ENCODE data around the gene TNRC18. TPM values are rescaled to one million over a fixed set of nuclear protein-coding genes. Genes with fewer than 3 reads are reported as not detected.
A peak's percentile ranks its signal among the peaks of the same experiment; 100 is the strongest.
"Not testable (repeated sequence)": the region's sequence is repeated elsewhere in the genome, so short reads cannot be mapped to it uniquely, and the experiment has no call there.

The TNRC18 gene
- polyA plus RNA-seq, 3 donors from 2014 or later: 0.42 to 4.1 (median 1.0) TPM

DNA sequence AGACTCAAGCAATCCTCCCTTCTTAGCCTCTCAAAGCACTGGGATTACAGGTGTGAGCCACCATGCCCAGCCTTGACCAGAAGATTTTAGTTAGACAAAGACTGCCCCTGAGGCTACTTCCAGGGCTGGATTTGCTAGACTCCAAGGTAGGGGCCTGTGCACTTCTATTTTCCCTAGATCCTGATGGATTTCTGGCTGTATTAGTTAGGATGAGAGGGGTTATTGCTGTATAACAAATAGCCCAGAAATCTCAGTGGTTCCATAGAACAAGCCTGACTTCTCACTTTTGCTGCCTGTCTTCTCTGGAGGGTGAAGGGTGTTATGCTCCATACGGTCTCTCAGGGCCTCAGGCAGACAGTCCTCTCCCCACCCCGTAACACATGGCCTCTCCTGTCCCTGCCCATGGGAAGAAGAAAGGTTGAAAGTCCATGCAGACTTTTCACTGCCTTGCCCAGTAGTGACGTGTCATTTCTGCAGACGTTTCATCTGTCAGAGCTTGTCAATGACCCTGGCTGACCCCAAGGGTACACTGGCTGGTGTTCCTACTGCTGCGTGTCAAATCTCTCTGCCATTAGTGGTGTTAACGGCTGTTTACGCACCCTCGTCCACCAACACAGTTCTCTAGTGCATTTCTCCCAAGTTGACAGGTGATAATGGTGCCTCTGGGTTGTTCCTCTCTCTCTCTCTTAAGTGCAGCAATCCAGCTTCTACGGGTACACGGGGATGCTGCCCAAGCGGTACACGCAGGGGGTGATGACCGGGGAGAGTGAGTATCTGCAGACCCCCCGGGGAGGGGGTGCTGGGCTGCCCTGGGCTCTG lies 129.3 kb downstream of the TNRC18 start:
- no peak for DNase-seq
- no peaks in the 10 kb centered on the region for H3K36me3 Mint-ChIP-seq
- H3K27me3 Mint-ChIP-seq (ENCODE audit: low read depth in 3 of 3): peaks cover 4 to 15% (median 15%) of the 10 kb centered on the region in 3 donors
- peaks cover 0 to 3% (median 0%) of the 10 kb centered on the region in 6 donors for H3K9me3 Mint-ChIP-seq
- no peak overlapping the region for H3K27ac Mint-ChIP-seq
- H3K4me1 Mint-ChIP-seq: peaks cover 11 to 17% of the 10 kb centered on the region in 2 donors
- H3K4me3 Mint-ChIP-seq: peak overlapping the region in 2 of 5 donors; percentile 7 to 15

DNA sequence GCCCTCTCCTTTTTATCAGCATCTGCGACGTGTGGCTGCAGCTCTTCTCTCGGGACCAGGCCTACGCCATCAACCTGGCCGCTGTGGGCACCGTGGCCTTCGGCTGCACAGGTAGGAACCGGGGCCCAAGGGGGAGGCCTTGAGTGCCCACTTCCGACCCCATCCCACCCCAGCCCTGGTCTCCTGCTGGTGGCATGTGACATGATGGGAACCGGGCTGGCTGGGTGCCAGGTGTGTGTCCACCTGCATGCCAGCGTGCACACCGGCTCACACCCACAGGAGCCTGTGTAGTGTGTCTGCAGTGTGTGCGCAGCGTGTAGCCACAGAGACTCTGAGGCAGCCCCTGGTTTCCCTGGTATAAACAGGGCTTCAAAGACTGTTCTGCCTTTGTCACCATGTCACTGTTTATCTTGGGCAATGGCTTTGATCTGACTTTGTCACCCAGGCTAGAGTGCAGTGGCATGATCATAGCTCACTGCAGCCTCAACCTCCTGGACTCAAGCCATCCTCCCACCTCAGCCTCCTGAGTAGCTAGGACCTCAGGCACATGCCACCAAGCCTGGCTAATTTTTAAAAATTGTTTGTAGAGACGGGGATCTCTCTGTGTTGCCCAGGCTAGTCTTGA lies 131.8 kb downstream of the TNRC18 start:
- H3K4me1 Mint-ChIP-seq, H3K36me3 Mint-ChIP-seq: not testable (repeated sequence)

DNA sequence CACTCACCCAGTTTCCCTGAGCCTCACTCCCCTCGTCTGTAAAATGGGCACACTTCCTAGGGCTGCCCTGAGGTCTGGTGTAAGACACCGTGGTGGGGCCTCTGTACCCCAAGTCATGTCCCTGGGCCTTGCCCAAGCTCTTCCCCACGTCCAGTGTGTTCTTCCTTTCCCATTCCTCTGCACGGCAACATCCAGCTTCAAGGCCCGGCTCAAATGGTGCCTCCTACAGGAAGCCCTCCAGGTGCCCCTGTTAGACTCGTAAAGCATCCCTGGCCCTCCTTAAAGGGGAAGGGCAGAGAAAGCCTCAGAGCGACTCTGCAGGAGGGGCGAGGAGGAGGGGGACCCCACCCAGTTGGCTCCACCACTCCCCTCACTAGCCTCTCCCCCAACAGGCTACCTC lies 132.3 kb downstream of the TNRC18 start:
- peaks cover 2 to 11% (median 9%) of the 10 kb centered on the region in 3 donors for H3K27me3 Mint-ChIP-seq (ENCODE audit: low read depth in 3 of 3)

More for the DNA sequence above, 131.8 kb downstream of the TNRC18 start:
- not testable (repeated sequence) for H3K27ac Mint-ChIP-seq, H3K9me3 Mint-ChIP-seq, DNase-seq, H3K4me3 Mint-ChIP-seq
- peaks cover 2 to 11% (median 11%) of the 10 kb centered on the region in 3 donors for H3K27me3 Mint-ChIP-seq (ENCODE audit: low read depth in 3 of 3)

DNA sequence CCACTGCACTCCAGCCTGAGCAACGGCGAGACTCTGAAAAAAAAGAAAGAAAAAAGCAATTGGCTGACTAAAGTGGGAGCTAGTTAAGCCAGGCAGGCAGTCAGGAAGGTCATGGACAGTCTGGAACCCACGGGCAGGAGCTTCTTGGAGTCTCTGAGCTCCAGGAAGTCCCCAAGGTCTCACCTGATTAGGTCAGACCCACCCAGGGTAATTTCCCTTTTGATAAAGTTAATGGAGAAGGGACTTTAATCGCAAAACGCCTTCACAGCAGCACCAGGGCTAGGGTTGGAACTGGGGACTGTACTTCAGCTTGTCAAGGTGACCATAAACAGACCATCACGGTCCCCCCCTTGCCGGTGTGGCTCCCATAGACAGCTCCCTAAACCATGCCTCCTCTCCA lies 134.3 kb downstream of the TNRC18 start:
- H3K4me1 Mint-ChIP-seq: peaks cover 0 to under 1% of the 10 kb centered on the region in 2 donors
- no peak overlapping the region for H3K4me3 Mint-ChIP-seq
- H3K36me3 Mint-ChIP-seq: no peaks in the 10 kb centered on the region
- H3K9me3 Mint-ChIP-seq: peaks cover 0 to under 1% (median 0%) of the 10 kb centered on the region in 6 donors
- DNase-seq: no peak
- peaks cover 5 to 9% (median 9%) of the 10 kb centered on the region in 3 donors for H3K27me3 Mint-ChIP-seq (ENCODE audit: low read depth in 3 of 3)
- H3K27ac Mint-ChIP-seq: no peak overlapping the region

More for the DNA sequence above, 132.3 kb downstream of the TNRC18 start:
- Mint-ChIP-seq H3K36me3 (no peaks in the 10 kb centered on the region), H3K9me3 (peaks cover 0 to 3% (median 0%) of the 10 kb centered on the region in 6 donors), H3K4me3 (no peak overlapping the region), H3K27ac (no peak overlapping the region), H3K4me1 (peaks cover 2 to 6% of the 10 kb centered on the region in 2 donors)
- DNase-seq: no peak

DNA sequence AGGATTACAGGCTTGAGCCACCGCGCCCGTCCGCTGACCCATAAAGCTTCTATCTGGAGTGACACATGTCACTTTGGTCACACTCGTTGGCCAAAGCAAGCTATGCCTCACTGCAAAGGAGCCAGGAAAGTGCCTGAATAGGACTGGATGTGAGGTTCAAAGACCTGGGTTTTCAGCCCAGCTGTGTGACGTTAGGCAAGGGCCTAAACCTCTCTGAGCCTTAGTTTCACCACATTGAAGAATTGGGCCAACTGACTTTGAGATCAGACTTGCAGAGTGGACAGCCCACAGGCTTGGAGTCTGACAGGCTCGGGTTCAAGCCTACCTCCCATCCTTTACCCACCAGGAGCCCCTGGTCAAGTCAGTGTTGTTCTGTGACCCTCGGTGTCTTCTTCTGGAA lies 135.1 kb downstream of the TNRC18 start:
- not testable (repeated sequence) for H3K36me3 Mint-ChIP-seq, H3K4me1 Mint-ChIP-seq, H3K27ac Mint-ChIP-seq, H3K4me3 Mint-ChIP-seq, H3K9me3 Mint-ChIP-seq, DNase-seq
- H3K27me3 Mint-ChIP-seq (ENCODE audit: low read depth in 3 of 3): peaks cover 7 to 11% (median 11%) of the 10 kb centered on the region in 3 donors

DNA sequence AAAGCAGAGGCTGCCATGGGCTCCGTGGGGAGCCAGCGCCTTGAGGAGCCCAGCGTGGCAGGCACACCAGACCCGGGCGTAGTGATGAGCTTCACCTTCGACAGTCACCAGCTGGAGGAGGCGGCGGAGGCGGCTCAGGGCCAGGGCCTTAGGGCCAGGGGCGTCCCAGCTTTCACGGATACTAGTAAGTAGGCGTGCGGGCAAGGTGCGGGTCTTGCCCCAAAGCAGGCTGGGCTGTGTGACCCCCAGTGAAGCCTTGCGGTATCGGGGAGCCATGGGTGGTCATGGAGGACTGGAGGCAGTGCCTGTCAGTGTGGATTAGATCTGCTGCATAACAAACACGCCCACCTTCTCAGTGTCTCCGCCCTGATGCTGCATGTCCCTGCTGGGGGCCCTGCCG lies 135.8 kb downstream of the TNRC18 start:
- Mint-ChIP-seq H3K27ac (no peak overlapping the region), H3K36me3 (no peaks in the 10 kb centered on the region), H3K9me3 (no peaks in the 10 kb centered on the region), H3K4me3 (no peak overlapping the region), H3K4me1 (peaks cover 0 to 2% of the 10 kb centered on the region in 2 donors), H3K27me3 (ENCODE audit: low read depth in 3 of 3) (peaks cover 5 to 10% (median 8%) of the 10 kb centered on the region in 3 donors)
- no peak for DNase-seq

DNA sequence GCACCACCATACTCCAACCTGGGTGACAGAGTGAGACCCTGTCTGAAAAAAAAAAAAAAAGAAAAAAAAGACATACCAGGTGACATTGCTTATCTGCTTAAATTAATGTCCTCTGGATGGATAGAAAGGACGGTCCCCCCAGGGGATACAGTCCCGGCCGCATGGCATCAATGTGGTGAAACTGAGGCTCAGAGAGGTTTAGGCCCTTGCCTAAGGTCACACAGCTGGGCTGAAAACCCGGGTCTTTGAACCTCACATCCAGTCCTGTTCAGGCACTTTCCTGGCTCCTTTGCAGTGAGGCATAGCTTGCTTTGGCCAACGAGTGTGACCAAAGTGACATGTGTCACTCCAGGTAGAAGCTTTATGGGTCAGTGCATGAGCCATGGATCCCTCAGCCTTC lies 136.3 kb downstream of the TNRC18 start:
- H3K27me3 Mint-ChIP-seq (ENCODE audit: low read depth in 3 of 3); H3K4me3 Mint-ChIP-seq; H3K36me3 Mint-ChIP-seq; H3K9me3 Mint-ChIP-seq; H3K27ac Mint-ChIP-seq; DNase-seq; H3K4me1 Mint-ChIP-seq: not testable (repeated sequence)

DNA sequence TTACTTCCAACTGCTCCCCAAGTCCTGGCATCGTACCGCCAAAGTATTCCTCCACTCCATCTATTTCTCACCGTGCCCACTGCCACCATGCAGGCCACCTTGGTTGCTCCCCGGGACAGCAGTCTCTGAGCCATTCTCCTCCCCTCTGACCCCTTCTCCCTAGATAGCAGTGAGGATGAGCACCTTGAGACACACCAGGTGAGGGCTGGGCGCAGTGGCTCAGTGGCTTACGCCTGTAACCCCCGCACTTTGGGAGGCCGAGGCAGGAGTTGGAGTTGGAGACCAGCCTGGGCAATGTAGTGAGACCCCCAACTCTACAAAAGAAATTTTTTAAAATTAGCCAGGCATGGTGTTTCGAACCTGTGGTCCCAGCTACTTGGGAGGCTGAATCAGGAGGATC lies 136.7 kb downstream of the TNRC18 start:
- H3K27me3 Mint-ChIP-seq (ENCODE audit: low read depth in 3 of 3): peaks cover 5 to 8% (median 8%) of the 10 kb centered on the region in 3 donors
- H3K4me1 Mint-ChIP-seq: peaks cover 0 to 2% of the 10 kb centered on the region in 2 donors
- no peak for DNase-seq
- no peak overlapping the region for H3K27ac Mint-ChIP-seq
- no peaks in the 10 kb centered on the region for H3K9me3 Mint-ChIP-seq
- no peaks in the 10 kb centered on the region for H3K36me3 Mint-ChIP-seq
- H3K4me3 Mint-ChIP-seq: no peak overlapping the region

DNA sequence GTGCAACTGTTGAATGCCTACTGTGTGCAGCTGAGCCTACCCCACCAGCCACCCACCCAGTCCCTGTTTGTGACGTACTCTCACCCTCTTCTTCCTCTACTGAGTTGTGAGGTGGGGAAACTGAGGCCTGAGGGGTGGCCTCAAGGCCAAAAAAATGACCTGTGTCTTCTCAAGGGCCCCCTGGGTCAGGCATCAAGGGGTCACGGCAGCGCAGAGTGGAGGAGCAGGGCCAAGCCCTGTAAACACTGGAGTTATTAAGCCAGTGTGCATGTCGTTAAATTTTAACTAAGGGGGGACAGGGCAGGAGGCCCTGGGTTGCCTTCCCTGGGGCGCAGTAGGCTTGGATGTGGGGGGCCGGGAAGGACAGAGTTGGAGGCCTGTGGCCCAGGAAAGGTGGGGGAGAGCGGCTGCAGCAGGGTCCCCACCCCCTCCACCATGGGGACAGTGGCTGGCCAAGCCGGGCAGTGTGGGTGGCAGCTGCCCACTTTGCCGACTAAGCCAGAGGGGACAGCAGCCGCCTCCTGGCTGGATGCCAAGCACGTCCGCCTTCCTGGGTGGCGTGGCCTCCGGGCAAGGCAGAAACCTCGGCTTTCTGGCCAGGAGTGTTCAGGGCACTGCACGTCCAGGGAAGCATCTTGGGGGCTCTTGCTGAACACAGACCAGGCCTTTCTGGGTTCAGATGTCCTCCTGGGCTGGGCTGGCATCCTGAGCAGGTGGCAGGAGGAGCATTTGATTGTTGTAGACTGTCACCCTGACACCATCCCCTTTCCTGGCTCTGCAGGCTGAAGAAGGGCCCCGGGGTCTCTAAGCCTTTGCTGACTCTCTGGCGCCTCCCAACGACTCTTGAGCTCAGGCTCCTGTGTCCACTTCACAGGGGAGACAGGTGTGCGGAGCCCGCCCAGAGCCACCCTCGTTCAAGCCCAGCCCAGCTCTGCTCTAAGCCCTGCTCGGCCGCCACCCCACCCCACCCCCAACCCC lies 139.0 kb downstream of the TNRC18 start:
- H3K27me3 Mint-ChIP-seq (ENCODE audit: low read depth in 3 of 3): peaks cover 7 to 10% (median 7%) of the 10 kb centered on the region in 3 donors
- peaks cover 0 to 2% (median 0%) of the 10 kb centered on the region in 6 donors for H3K9me3 Mint-ChIP-seq
- no peaks in the 10 kb centered on the region for H3K36me3 Mint-ChIP-seq
- H3K4me1 Mint-ChIP-seq: peaks cover 0 to 2% of the 10 kb centered on the region in 2 donors
- no peak for DNase-seq
- H3K27ac Mint-ChIP-seq: no peak overlapping the region
- peak overlapping the region in 3 of 5 donors; percentile 54 to 66 (median 60) for H3K4me3 Mint-ChIP-seq

DNA sequence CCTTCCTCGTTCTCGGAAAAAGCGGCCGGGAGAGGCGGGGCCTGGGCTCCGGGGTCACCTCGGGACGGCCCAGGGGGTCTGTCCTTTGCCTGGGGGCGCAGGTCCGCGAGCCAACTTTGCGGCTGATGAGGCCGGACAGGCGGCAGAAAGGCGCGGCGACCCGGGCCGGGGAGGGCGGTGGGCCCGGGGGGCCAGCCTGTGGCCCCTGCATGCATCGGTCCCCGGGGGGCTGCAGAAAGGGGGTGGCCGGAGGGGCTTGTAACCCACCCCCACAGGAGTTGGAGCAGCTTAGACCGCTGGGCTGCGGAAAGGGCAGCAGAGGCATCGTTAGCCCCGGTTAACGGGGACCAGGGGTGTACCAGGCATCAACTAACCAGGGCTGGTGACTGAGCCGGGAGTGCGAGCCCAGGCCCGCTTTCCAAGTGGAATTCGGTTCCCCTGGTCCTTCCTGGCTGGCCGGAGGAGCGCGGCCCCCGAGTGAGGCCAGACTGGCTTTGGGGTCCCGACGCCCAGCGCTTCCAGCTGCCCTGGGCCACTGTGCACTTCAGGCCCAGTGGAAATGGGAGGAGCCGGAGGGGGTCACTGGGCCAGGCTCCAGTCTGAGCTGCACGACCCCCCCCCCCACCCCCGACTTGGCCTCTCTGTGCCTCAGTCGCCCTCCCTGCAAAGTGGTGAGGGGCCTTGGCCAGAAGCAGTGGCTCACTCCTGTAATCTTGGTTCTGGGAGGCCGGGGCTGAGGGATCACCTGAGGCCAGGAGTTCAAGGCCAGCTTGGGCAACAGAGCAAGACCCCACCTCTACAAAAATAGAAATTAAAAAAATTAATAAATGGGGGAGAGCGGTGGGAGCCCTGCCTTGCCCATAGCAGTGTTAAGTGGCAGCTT lies 140.0 kb downstream of the TNRC18 start:
- Mint-ChIP-seq H3K9me3 (peaks cover 0 to 2% (median 0%) of the 10 kb centered on the region in 6 donors), H3K4me3 (no peak overlapping the region)

DNA sequence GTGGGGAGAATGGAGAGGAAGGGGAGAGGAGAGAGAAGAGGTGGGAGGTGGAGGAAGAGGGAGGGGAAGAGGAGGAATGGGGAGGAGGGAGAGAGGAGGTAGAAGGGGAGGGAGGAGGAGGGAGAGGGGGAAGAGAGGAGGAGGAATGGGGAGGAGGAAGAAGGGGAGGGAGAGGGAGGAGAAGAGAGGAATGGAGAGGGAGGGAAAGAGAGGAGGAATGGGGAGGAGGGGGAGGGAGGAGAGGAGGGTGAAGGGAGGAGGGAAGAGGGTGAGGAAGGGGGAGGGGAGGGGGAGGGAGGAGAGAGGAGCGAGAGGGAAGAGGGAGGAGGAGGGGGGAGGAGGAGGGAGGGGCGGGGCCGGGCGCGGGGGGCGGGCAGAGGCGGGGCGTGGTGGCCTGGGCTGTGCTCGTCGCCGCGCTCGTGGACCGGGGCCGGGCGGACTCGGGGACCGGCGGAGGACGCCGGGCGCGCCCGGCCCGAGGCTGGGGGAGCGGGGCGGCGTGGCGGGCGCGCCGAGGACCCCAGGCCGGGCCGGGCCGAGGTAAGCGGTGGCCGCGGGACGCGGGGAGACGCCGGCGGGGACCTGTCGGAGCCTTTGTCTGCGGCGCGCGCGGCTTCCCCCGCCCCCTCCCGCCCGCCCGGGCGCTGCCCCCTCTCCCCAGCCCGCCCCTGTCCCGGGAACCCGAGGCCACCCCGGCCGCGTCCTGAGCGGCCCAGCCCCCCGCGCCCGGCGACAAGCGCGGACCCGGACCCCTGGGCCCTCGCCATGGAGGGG lies 140.9 kb downstream of the TNRC18 start, which contains the start of gene SLC29A4:
Gene SLC29A4, plus strand, starts transcription at position 401 of the 774 bp plus-strand sequence. CDS start 4,874 bp downstream, outside the sequence.
- Mint-ChIP-seq H3K36me3 (no peaks in the 10 kb centered on the region), H3K27ac (no peak within 1 kb of the TSS), H3K4me3 (no peak within 1 kb of the TSS), H3K9me3 (peaks cover 0 to 2% (median 0%) of the 10 kb centered on the region in 6 donors), H3K4me1 (peaks cover 0 to 2% of the 10 kb centered on the region in 2 donors), H3K27me3 (ENCODE audit: low read depth in 3 of 3) (peaks cover 7 to 10% (median 9%) of the 10 kb centered on the region in 3 donors)
- no peak for DNase-seq

More for the DNA sequence above, 140.0 kb downstream of the TNRC18 start:
- DNase-seq: no peak
- Mint-ChIP-seq H3K36me3 (no peaks in the 10 kb centered on the region), H3K4me1 (peaks cover 0 to 2% of the 10 kb centered on the region in 2 donors), H3K27me3 (ENCODE audit: low read depth in 3 of 3) (peaks cover 7 to 9% (median 7%) of the 10 kb centered on the region in 3 donors), H3K27ac (no peak overlapping the region)
